GM21447 (cell line): ENCODE results near the gene TMEM50B.
"Not testable (repeated sequence)": the region's sequence is repeated elsewhere in the genome, so short reads cannot be mapped to it uniquely, and the experiment has no call there.

Source experiments
- ATAC-seq: cut with Tn5 transposase; IDR thresholded peaks from one replicate; pipeline ENCODE4 v1.9.1; 2021; ENCODE audit not compliant: unreplicated experiment

TMEM50B gene

GRCh38 chr21:33432496-33432895 is 47.3 kb downstream of the TMEM50B start:
- no peak for ATAC-seq

GRCh38 chr21:33430858-33431257 is 48.9 kb downstream of the TMEM50B start:
- ATAC-seq, result no peak

GRCh38 chr21:33428669-33429068 is 51.1 kb downstream of the TMEM50B start:
- ATAC-seq, result no peak

GRCh38 chr21:33427051-33427450 is 52.7 kb downstream of the TMEM50B start:
- ATAC-seq, result no peak

GRCh38 chr21:33425825-33426224 is 53.9 kb downstream of the TMEM50B start:
- no peak for ATAC-seq

- no peak for ATAC-seq
Measured at GRCh38 chr21:33424214-33424613, 55.6 kb downstream of the TMEM50B start.

GRCh38 chr21:33421713-33422393 is 57.9 kb downstream of the TMEM50B start:
- ATAC-seq, result no peak

- ATAC-seq, result no peak
Measured at GRCh38 chr21:33419538-33420123, 60.1 kb downstream of the TMEM50B start.

GRCh38 chr21:33418691-33419090 is 61.1 kb downstream of the TMEM50B start:
- no peak for ATAC-seq

GRCh38 chr21:33414926-33415325 is 64.8 kb downstream of the TMEM50B start:
- ATAC-seq, result no peak

- ATAC-seq, result no peak
Measured at GRCh38 chr21:33414068-33414467, 65.7 kb downstream of the TMEM50B start.

GRCh38 chr21:33412832-33413519 is 66.8 kb downstream of the TMEM50B start:
- ATAC-seq, result no peak

GRCh38 chr21:33412439-33412831 is 67.3 kb downstream of the TMEM50B start:
- not testable (repeated sequence) for ATAC-seq

GRCh38 chr21:33411949-33412430 is 67.8 kb downstream of the TMEM50B start:
- ATAC-seq, result no peak

GRCh38 chr21:33406493-33406892 is 73.3 kb downstream of the TMEM50B start:
- ATAC-seq, result no peak

GRCh38 chr21:33403786-33404585 is 75.8 kb downstream of the TMEM50B start:
- peak; percentile 41 for ATAC-seq

GRCh38 chr21:33403128-33403785 is 76.5 kb downstream of the TMEM50B start, which contains the start of gene IFNGR2:
Gene IFNGR2, plus strand, starts transcription at chr21:33403413. Its CDS starts 131 bp downstream, at chr21:33403544.
- no peak for ATAC-seq

- ATAC-seq, result no peak
Measured at GRCh38 chr21:33402001-33402979, 77.5 kb downstream of the TMEM50B start.

- no peak for ATAC-seq
Measured at GRCh38 chr21:33401630-33401992, 78.2 kb downstream of the TMEM50B start.
